ENCODE data around the gene BCL2L14. TPM values are rescaled to one million over a fixed set of nuclear protein-coding genes. Genes with fewer than 3 reads are reported as not detected.

Gene BCL2L14
- polyA plus RNA-seq, 1 donor (not counting 4 experiments of a cell fraction or from before 2014, with no cell fraction given) = not detected

- H3K9me1 ChIP-seq (ENCODE audit: control insufficient read depth, extremely low read depth, insufficient read depth, low read length) = no peaks in the 10 kb centered on the region
- H3K9me3 ChIP-seq (ENCODE audit: control insufficient read depth, low read depth, low read length) = no peaks in the 10 kb centered on the region
- no peak for FAIRE-seq
- no peak overlapping the region for H3K27ac ChIP-seq (ENCODE audit: control insufficient read depth, insufficient read depth, low read length)
- no peak overlapping the region for H2AFZ ChIP-seq (ENCODE audit: control insufficient read depth, low read length)
- no peaks in the 10 kb centered on the region for H3K27me3 ChIP-seq (ENCODE audit: control insufficient read depth, extremely low read depth, insufficient read depth, low read length)
- H3K36me3 ChIP-seq (ENCODE audit: control insufficient read depth in 2 of 2, extremely low read depth in 1 of 2, insufficient read depth in 2 of 2, low read length in 2 of 2) = peaks cover 5 to 8% of the 10 kb centered on the region in 2 experiments
- no peaks in the 10 kb centered on the region for H4K20me1 ChIP-seq (ENCODE audit: control insufficient read depth, extremely low read depth, insufficient read depth, low read length)
- H3K4me2 ChIP-seq (ENCODE audit: control insufficient read depth, extremely low read depth, insufficient read depth, low read depth, low read length) = no peak overlapping the region
- H3K4me3 ChIP-seq (ENCODE audit: control insufficient read depth in 2 of 3, extremely low read depth in 1 of 3, insufficient read depth in 2 of 3, low read depth in 1 of 3, low read length in 3 of 3) = no peak overlapping the region
- TF ChIP-seq CTCF (optimal IDR thresholded peaks at IDR 0.05 in 1 of 3, IDR thresholded peaks at IDR 0.05 in 1 of 3, conservative IDR thresholded peaks at IDR 0.05 in 1 of 3; ENCODE audit: extremely low read depth in 1 of 3, insufficient read depth in 2 of 3, low read length in 3 of 3) = no peak
- no peak for TF ChIP-seq EZH2 (IDR thresholded peaks at IDR 0.05; ENCODE audit: low read length)
- H3K9ac ChIP-seq (ENCODE audit: control insufficient read depth, extremely low read depth, insufficient read depth, low read length) = no peak overlapping the region
- no peak for DNase-seq (ENCODE audit: low read depth, low spot score)
- H3K79me2 ChIP-seq (ENCODE audit: control insufficient read depth, insufficient read depth, low read length) = no peaks in the 10 kb centered on the region
- peaks cover 6% of the 10 kb centered on the region for H3K4me1 ChIP-seq (ENCODE audit: control insufficient read depth, extremely low read depth, insufficient read depth, low read length)
- dilution Hi-C loops (cut with MboI; ENCODE audit: extremely low pct_ligation_motif_present, low sequenced_read_pairs) = no loop called here
These were observed 57.9 kb downstream of the BCL2L14 start for GRCh38 chr12:12128670-12129069.

- no peak for FAIRE-seq
These were observed 62.5 kb downstream of the BCL2L14 start for GRCh38 chr12:12133259-12133658.

More at GRCh38 chr12:12133259-12133658, 62.5 kb downstream of the BCL2L14 start:
- dilution Hi-C loops (cut with MboI; ENCODE audit: extremely low pct_ligation_motif_present, low sequenced_read_pairs) = no loop called here
- Histone ChIP-seq H3K4me2 (ENCODE audit: control insufficient read depth, extremely low read depth, insufficient read depth, low read depth, low read length) (no peak overlapping the region), H3K9ac (ENCODE audit: control insufficient read depth, extremely low read depth, insufficient read depth, low read length) (no peak overlapping the region), H3K9me3 (ENCODE audit: control insufficient read depth, low read depth, low read length) (no peaks in the 10 kb centered on the region), H3K27ac (ENCODE audit: control insufficient read depth, insufficient read depth, low read length) (no peak overlapping the region), H3K4me1 (ENCODE audit: control insufficient read depth, extremely low read depth, insufficient read depth, low read length) (no peaks in the 10 kb centered on the region), H3K36me3 (ENCODE audit: control insufficient read depth in 2 of 2, extremely low read depth in 1 of 2, insufficient read depth in 2 of 2, low read length in 2 of 2) (no peaks in the 10 kb centered on the region), H4K20me1 (ENCODE audit: control insufficient read depth, extremely low read depth, insufficient read depth, low read length) (no peaks in the 10 kb centered on the region), H3K4me3 (ENCODE audit: control insufficient read depth in 2 of 3, extremely low read depth in 1 of 3, insufficient read depth in 2 of 3, low read depth in 1 of 3, low read length in 3 of 3) (no peak overlapping the region), H3K79me2 (ENCODE audit: control insufficient read depth, insufficient read depth, low read length) (no peaks in the 10 kb centered on the region), H3K27me3 (ENCODE audit: control insufficient read depth, extremely low read depth, insufficient read depth, low read length) (no peaks in the 10 kb centered on the region), H3K9me1 (ENCODE audit: control insufficient read depth, extremely low read depth, insufficient read depth, low read length) (no peaks in the 10 kb centered on the region), H2AFZ (ENCODE audit: control insufficient read depth, low read length) (no peak overlapping the region)
- no peak for TF ChIP-seq CTCF (optimal IDR thresholded peaks at IDR 0.05 in 1 of 3, IDR thresholded peaks at IDR 0.05 in 1 of 3, conservative IDR thresholded peaks at IDR 0.05 in 1 of 3; ENCODE audit: extremely low read depth in 1 of 3, insufficient read depth in 2 of 3, low read length in 3 of 3)
- TF ChIP-seq EZH2 (IDR thresholded peaks at IDR 0.05; ENCODE audit: low read length) = no peak
- no peak for DNase-seq (ENCODE audit: low read depth, low spot score)
